Endothelial cell (in vitro differentiated cells): ENCODE results near the gene CDK18. TPM values are rescaled to one million over a fixed set of nuclear protein-coding genes. Genes with fewer than 3 reads are reported as not detected.
A peak's percentile ranks its signal among the peaks of the same experiment; 100 is the strongest.

Source experiments
- DNase-seq: peaks from one replicate; pipeline ENCODE4 v3.0.0; 2021; ENCODE audit warnings: low spot score
- H3K27ac Mint-ChIP-seq: one replicate; pipeline ENCODE4 v1.8.0; 2021; ENCODE audit warnings: mixed read lengths, inconsistent platforms; ENCODE audit not compliant: unreplicated experiment
- H3K27me3 Mint-ChIP-seq: one replicate; pipeline ENCODE4 v1.8.0; 2021; ENCODE audit warnings: mild to moderate bottlenecking, moderate library complexity, mixed read lengths, inconsistent platforms; ENCODE audit not compliant: unreplicated experiment
- H3K36me3 Mint-ChIP-seq: one replicate; pipeline ENCODE4 v1.8.0; 2021; ENCODE audit warnings: mild to moderate bottlenecking, low read depth, mixed read lengths, inconsistent platforms; ENCODE audit not compliant: unreplicated experiment
- H3K4me1 Mint-ChIP-seq: one replicate; pipeline ENCODE4 v1.8.0; 2021; ENCODE audit warnings: mild to moderate bottlenecking, mixed read lengths, inconsistent platforms; ENCODE audit not compliant: unreplicated experiment
- H3K4me3 Mint-ChIP-seq: one replicate; pipeline ENCODE4 v1.8.0; 2021; ENCODE audit warnings: mild to moderate bottlenecking, mixed read lengths, inconsistent platforms; ENCODE audit not compliant: unreplicated experiment
- H3K9me3 Mint-ChIP-seq: one replicate; pipeline ENCODE4 v1.8.0; 2021; ENCODE audit warnings: mixed read lengths, inconsistent platforms; ENCODE audit not compliant: unreplicated experiment
- CTCF ChIP-seq: fragments of 200-600 bp; sonication (generic); IDR thresholded peaks from one replicate; pipeline ENCODE4 v1.5.0; 2021; ENCODE audit warnings: antibody characterized with exemption; ENCODE audit not compliant: unreplicated experiment
- total RNA-seq: library from RNA; stranded (reverse); fragmentation: NEBNext Ultra II Directional; extraction: Animal tissue kit (Norgen Biotek cat#: 25700); gene quantifications from one replicate; pipeline ENCODE4 v1.2.1, GENCODE V29; 2021; ENCODE audit not compliant: unreplicated experiment

CDK18 gene
- total RNA-seq, 1 donor from 2014 or later = 12.4 TPM

DNA sequence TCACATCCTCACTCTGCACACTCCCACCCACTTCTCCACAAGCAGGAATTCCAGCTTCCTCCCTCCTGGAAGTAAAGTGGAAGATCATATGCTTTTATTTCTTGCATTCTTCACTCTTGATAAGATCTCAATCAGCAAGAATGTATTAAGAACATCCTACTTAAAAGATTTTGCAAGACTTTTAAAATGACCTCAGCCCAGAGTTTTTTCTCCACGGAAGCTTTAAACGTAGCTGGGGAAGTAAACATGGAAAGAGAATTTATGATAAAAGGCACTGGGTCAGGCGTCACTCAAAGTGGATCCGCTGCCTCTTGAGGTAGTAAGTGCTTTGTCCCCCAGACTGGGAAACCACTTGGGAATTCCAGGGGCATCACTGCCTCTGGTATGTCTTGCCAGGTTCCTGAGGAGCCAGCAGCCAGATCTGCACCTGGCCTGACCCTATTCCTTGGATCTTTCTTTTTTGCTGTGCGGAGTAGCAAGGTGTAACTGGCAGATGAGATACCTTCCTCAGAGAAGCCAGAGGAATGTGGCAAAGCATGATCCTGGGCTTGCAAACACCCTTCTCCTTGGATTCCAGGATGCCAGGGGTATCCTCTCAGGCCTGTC, 33.9 kb downstream of the CDK18 start:
- peaks cover 11% of the 10 kb centered on the region for H3K4me1 Mint-ChIP-seq
- peaks cover 6% of the 10 kb centered on the region for H3K9me3 Mint-ChIP-seq
- no peak overlapping the region for H3K27ac Mint-ChIP-seq
- TF ChIP-seq CTCF = no peak
- peaks cover 7% of the 10 kb centered on the region for H3K36me3 Mint-ChIP-seq
- DNase-seq = peak; percentile 1
- peaks cover 15% of the 10 kb centered on the region for H3K27me3 Mint-ChIP-seq
- no peak overlapping the region for H3K4me3 Mint-ChIP-seq

DNA sequence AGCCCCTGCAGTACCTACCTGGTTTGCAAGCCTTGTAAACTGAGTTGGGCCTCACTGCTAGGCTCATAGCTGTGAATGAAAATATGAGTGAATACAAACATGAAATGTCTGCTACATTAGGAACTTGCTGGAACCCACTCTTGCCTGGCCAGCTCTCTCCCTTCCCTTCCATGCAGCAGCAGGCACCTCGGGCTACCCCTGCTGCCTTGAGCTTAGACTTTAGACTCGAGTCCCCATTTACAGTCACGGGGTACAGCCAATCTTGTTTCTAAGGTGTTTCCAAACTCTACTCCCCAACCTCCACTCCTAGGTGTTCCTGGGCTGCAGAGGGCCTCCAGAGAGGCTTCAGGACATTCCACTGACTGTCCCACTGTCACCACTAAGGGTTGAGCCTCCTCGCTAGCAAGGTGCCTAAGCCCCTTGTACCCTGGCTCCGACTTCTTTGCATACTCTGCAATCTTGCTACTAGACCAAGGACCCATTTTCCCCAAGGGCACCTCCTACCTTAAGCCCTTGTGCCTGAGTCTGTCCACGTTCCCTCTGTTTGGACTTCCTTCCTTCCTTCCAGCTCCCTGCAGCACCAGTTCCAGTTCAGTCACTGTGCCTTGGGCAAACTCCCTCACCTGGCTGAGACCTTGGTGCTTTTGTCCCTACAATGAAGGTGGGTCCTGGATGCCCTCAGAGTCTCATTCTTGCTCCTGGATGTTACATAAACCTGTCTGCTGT, 36.9 kb downstream of the CDK18 start:
- no peak for DNase-seq
- Mint-ChIP-seq H3K27ac (no peak overlapping the region), H3K9me3 (peaks cover 6% of the 10 kb centered on the region), H3K4me3 (no peak overlapping the region), H3K36me3 (peaks cover 11% of the 10 kb centered on the region), H3K4me1 (peaks cover 23% of the 10 kb centered on the region), H3K27me3 (peaks cover 15% of the 10 kb centered on the region)
- no peak for TF ChIP-seq CTCF

- Mint-ChIP-seq H3K9me3 (peaks cover 6% of the 10 kb centered on the region), H3K27me3 (peaks cover 14% of the 10 kb centered on the region), H3K27ac (no peak overlapping the region), H3K4me3 (no peak overlapping the region), H3K4me1 (peaks cover 17% of the 10 kb centered on the region), H3K36me3 (peaks cover 11% of the 10 kb centered on the region)
- no peak for DNase-seq
- no peak for TF ChIP-seq CTCF
Observed at GRCh38 chr1:205542367-205542766, 37.9 kb downstream of the CDK18 start.

GRCh38 chr1:205543351-205544301, 39.2 kb downstream of the CDK18 start:
- DNase-seq = peak; percentile 85
- peak overlapping the region; percentile 66 for H3K4me3 Mint-ChIP-seq
- peaks cover 13% of the 10 kb centered on the region for H3K27me3 Mint-ChIP-seq
- H3K9me3 Mint-ChIP-seq = peaks cover 6% of the 10 kb centered on the region
- H3K27ac Mint-ChIP-seq = peak overlapping the region; percentile 99
- peaks cover 11% of the 10 kb centered on the region for H3K36me3 Mint-ChIP-seq
- peaks cover 17% of the 10 kb centered on the region for H3K4me1 Mint-ChIP-seq
- no peak for TF ChIP-seq CTCF
